ENCODE data around the gene CD101. TPM values are rescaled to one million over a fixed set of nuclear protein-coding genes. Genes with fewer than 3 reads are reported as not detected.

Gene CD101
- total RNA-seq, 3 donors from 2014 or later (not counting 1 experiment from before 2014, with no cell fraction given): 0.82 to 3.1 (median 2.5) TPM

DNA sequence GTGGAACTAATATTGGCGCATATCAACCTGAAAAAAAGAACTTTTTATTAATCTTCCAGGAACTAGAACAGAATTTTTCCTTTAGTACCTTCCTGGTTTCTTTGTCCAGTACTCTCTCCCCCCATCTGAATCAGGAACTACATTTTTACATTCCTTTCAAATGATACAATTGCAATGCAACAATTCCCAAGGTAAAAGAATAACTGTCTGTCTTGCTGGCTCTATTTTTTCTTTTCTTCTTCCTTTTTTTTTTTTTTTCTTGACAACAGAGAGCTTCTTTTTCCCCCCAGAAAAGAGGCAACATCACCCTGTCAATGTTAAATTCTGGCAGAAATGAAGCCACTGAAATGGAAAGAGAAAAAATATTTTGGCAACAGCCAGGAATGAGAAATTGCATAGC lies 4.5 kb upstream of the CD101 start:
- Histone ChIP-seq H3K27me3 (ENCODE audit: control insufficient read depth, insufficient read depth, low read length) (no peaks in the 10 kb centered on the region), H3K27ac (ENCODE audit: low read length) (no peak overlapping the region), H3K9me3 (ENCODE audit: control insufficient read depth, insufficient read depth, low read length) (no peaks in the 10 kb centered on the region), H3K4me3 (ENCODE audit: low read length) (no peak overlapping the region), H3K36me3 (ENCODE audit: control insufficient read depth, insufficient read depth, low read length) (no peaks in the 10 kb centered on the region), H3K4me1 (ENCODE audit: control insufficient read depth, insufficient read depth, low read length) (no peaks in the 10 kb centered on the region)
- Mint-ChIP-seq H3K4me3 (no peak overlapping the region), H3K27me3 (ENCODE audit: low read depth in 2 of 2) (no peaks in the 10 kb centered on the region), H3K36me3 (no peaks in the 10 kb centered on the region), H3K9me3 (no peaks in the 10 kb centered on the region), H3K4me1 (peaks cover 9 to 12% of the 10 kb centered on the region in 2 donors), H3K27ac (no peak overlapping the region)
- ATAC-seq: no peak
- DNase-seq: no peak
- intact Hi-C loops (cut with micrococcal nuclease): no loop called here
- TF ChIP-seq, protein P1, sequence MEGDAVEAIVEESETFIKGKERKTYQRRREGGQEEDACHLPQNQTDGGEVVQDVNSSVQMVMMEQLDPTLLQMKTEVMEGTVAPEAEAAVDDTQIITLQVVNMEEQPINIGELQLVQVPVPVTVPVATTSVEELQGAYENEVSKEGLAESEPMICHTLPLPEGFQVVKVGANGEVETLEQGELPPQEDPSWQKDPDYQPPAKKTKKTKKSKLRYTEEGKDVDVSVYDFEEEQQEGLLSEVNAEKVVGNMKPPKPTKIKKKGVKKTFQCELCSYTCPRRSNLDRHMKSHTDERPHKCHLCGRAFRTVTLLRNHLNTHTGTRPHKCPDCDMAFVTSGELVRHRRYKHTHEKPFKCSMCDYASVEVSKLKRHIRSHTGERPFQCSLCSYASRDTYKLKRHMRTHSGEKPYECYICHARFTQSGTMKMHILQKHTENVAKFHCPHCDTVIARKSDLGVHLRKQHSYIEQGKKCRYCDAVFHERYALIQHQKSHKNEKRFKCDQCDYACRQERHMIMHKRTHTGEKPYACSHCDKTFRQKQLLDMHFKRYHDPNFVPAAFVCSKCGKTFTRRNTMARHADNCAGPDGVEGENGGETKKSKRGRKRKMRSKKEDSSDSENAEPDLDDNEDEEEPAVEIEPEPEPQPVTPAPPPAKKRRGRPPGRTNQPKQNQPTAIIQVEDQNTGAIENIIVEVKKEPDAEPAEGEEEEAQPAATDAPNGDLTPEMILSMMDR (IDR thresholded peaks at IDR 0.05): no peak
- WGBS (ENCODE audit: insufficient coverage): 85% methylated on average over 1 of the region's 1 CpG

DNA sequence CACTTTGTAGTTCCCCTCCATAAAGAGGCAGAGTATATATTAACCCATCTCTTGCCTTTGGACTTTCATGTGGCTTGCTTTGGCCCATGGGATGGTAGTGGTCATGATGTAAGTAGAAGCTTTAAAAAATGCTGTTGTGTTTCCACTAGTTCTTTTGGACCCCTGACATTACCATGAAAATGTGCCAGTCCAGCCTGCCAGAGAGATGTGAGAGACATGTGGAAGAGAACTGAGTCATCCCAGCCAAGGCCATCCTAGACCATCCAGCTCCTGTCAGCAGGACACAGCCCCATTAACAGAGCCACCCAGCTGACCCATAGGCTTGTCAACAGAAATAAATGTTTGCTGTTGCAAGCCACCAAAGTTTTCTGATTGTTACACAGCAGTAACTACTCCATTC lies 3.9 kb upstream of the CD101 start:
- DNase-seq: no peak
- H3K27ac ChIP-seq (ENCODE audit: low read length): no peak overlapping the region
- H3K36me3 ChIP-seq (ENCODE audit: control insufficient read depth, insufficient read depth, low read length): no peaks in the 10 kb centered on the region
- Mint-ChIP-seq H3K36me3 (no peaks in the 10 kb centered on the region), H3K27ac (no peak overlapping the region), H3K9me3 (no peaks in the 10 kb centered on the region), H3K4me1 (peaks cover 9 to 16% of the 10 kb centered on the region in 2 donors), H3K4me3 (no peak overlapping the region), H3K27me3 (ENCODE audit: low read depth in 2 of 2) (no peaks in the 10 kb centered on the region)
- H3K27me3 ChIP-seq (ENCODE audit: control insufficient read depth, insufficient read depth, low read length): no peaks in the 10 kb centered on the region
- H3K4me3 ChIP-seq (ENCODE audit: low read length): no peak overlapping the region
- no peaks in the 10 kb centered on the region for H3K9me3 ChIP-seq (ENCODE audit: control insufficient read depth, insufficient read depth, low read length)
- TF ChIP-seq, protein P1 (IDR thresholded peaks at IDR 0.05): no peak
- ATAC-seq: no peak
- no peaks in the 10 kb centered on the region for H3K4me1 ChIP-seq (ENCODE audit: control insufficient read depth, insufficient read depth, low read length)
- intact Hi-C loops (cut with micrococcal nuclease): no loop called here

DNA sequence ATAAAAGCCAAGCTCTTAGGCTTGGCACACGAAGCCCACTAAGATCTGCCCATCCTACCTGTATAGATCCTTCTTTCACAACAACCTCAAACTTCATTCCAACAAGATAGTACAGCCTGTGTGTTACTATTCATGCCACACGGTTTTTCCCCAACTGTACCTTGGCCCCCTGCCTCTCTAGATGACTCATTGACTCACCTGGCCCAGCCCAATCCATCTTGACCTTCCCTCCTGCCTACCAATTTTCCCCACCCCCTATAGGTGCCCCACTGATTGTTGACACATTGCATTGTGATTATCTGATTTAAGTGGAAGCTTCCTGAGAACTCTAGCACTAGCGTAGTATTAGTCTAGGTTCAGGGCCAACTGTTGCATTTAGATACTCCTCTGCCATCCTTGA lies 2.0 kb upstream of the CD101 start:
- H3K9me3 ChIP-seq (ENCODE audit: control insufficient read depth, insufficient read depth, low read length): no peaks in the 10 kb centered on the region
- Mint-ChIP-seq H3K36me3 (no peaks in the 10 kb centered on the region), H3K4me3 (no peak overlapping the region), H3K4me1 (peaks cover 9 to 11% of the 10 kb centered on the region in 2 donors), H3K27me3 (ENCODE audit: low read depth in 2 of 2) (no peaks in the 10 kb centered on the region), H3K27ac (no peak overlapping the region), H3K9me3 (no peaks in the 10 kb centered on the region)
- H3K27me3 ChIP-seq (ENCODE audit: control insufficient read depth, insufficient read depth, low read length): no peaks in the 10 kb centered on the region
- ATAC-seq: no peak
- no peak overlapping the region for H3K4me3 ChIP-seq (ENCODE audit: low read length)
- H3K4me1 ChIP-seq (ENCODE audit: control insufficient read depth, insufficient read depth, low read length): no peaks in the 10 kb centered on the region
- no peak for DNase-seq
- H3K27ac ChIP-seq (ENCODE audit: low read length): no peak overlapping the region
- 90% methylated on average over 3 of the region's 3 CpGs for WGBS (ENCODE audit: insufficient coverage)
- TF ChIP-seq, protein P1 (IDR thresholded peaks at IDR 0.05): no peak
- intact Hi-C loops (cut with micrococcal nuclease): no loop called here
- no peaks in the 10 kb centered on the region for H3K36me3 ChIP-seq (ENCODE audit: control insufficient read depth, insufficient read depth, low read length)

DNA sequence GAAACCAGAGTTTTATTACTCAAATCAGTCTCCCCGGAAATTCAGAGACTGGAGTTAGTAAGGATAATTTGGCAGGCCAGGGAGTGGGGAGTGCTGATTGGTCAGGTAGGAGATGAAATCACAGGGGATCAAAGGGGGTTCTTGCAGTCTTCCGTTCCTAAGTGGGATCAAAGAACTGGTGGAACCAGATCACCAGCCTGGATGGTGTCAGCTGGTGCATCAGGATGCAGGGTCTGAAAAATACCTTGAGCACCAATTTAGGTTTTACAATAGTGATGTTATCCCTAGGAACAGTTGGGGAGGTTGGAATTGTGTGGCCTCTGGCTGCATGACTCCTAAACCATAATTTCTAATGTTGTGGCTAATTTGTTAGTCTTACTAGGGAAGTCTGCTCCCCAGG lies 1.4 kb upstream of the CD101 start:
- H3K36me3 ChIP-seq (ENCODE audit: control insufficient read depth, insufficient read depth, low read length): no peaks in the 10 kb centered on the region
- no peak overlapping the region for H3K4me3 Mint-ChIP-seq
- ATAC-seq (no peak), DNase-seq (no peak)
- no peaks in the 10 kb centered on the region for H3K27me3 Mint-ChIP-seq (ENCODE audit: low read depth in 2 of 2)
- H3K9me3 Mint-ChIP-seq: no peaks in the 10 kb centered on the region
- TF ChIP-seq, protein P1 (IDR thresholded peaks at IDR 0.05): no peak
- no peaks in the 10 kb centered on the region for H3K9me3 ChIP-seq (ENCODE audit: control insufficient read depth, insufficient read depth, low read length)
- H3K4me3 ChIP-seq (ENCODE audit: low read length): no peak overlapping the region
- no peak overlapping the region for H3K27ac Mint-ChIP-seq
- H3K36me3 Mint-ChIP-seq: no peaks in the 10 kb centered on the region
- intact Hi-C loops (cut with micrococcal nuclease): no loop called here
- no peaks in the 10 kb centered on the region for H3K27me3 ChIP-seq (ENCODE audit: control insufficient read depth, insufficient read depth, low read length)
- no peaks in the 10 kb centered on the region for H3K4me1 ChIP-seq (ENCODE audit: control insufficient read depth, insufficient read depth, low read length)
- H3K27ac ChIP-seq (ENCODE audit: low read length): no peak overlapping the region
- WGBS (ENCODE audit: insufficient coverage): 95% methylated on average over 2 of the region's 2 CpGs
- H3K4me1 Mint-ChIP-seq: peaks cover 9 to 11% of the 10 kb centered on the region in 2 donors
